Urothelium cell line (cell line): ENCODE data around the gene SPON1.
"Not testable (repeated sequence)": the region's sequence is repeated elsewhere in the genome, so short reads cannot be mapped to it uniquely, and the experiment has no call there.

ENCODE experiments used
- DNase-seq: peaks from one replicate; pipeline ENCODE4 v3.0.0; 2011; ENCODE audit warnings: low spot score, mixed read lengths
- FAIRE-seq: peaks from 2 replicates; lab custom pipeline; 2011; peaks lifted over from hg19 to GRCh38; lab: Jason Lieb, UNC

SPON1 gene

GRCh38 chr11:14112721-14113120 lies 150.2 kb downstream of the SPON1 start:
- FAIRE-seq = no peak

GRCh38 chr11:14114269-14114668 lies 151.7 kb downstream of the SPON1 start:
- no peak for FAIRE-seq
- DNase-seq = no peak

More at GRCh38 chr11:14112721-14113120, 150.2 kb downstream of the SPON1 start:
- no peak for DNase-seq

DNA sequence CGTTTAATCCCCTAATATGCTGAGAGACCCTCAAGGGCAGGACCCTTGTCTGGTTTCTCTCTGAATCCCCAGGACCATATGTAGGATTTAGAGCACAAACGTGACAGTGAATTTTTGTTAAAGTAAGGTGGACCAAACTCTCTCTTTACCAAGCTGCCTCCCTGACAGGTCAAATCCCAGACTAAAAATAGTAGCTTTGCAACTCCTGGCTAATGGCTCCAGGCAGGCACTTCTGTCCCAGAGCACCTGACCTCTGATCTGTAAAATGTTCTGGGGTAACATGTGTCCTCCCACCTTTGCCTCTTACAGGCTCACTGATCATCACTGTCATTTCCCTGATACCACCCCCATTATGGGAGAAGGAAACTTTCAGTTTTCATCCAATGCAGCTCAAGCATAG lies 152.3 kb downstream of the SPON1 start:
- DNase-seq = no peak
- no peak for FAIRE-seq

- FAIRE-seq (no peak), DNase-seq (no peak)
These were observed 155.1 kb downstream of the SPON1 start for GRCh38 chr11:14117632-14118031.

DNA sequence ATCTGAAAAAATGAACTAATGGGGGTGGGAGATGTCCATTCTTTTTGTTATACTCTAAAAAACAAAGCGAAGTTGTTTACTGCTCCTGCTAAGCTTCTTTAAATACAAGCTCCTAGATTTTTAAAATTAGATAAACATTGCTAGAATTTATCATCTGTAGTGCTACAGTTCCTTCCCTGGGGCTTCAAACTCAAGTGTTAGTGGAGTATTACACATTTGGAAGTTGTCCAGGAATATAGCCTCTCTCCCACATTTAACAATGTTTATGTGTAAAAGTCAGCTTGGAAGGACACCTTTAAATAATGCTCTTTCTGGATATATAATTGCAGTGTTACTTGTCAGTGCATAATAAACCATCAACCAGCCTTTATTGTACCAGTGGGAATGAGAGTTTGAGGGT lies 155.5 kb downstream of the SPON1 start:
- no peak for DNase-seq
- FAIRE-seq = no peak

- FAIRE-seq (no peak), DNase-seq (peak; percentile 20)
These were observed 156.8 kb downstream of the SPON1 start for GRCh38 chr11:14119357-14119756.

DNA sequence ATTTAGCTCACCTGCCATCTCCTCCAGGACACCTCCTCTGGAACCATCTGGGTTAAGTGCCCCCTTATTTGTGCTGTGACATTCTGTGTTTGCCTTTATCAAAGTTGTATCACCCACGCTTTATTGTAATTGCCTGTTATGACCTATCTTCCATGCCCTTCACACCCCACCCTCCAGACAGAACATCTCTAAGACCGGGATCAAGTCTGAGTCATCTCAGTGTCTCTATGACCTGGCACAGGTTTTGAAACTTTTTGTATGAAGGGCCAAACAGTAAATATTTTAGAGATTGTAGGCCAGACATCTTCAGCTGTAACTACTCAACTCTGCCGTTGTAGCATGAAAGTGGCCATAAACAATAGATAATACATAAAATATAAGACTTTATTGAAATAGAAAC lies 161.8 kb downstream of the SPON1 start:
- DNase-seq = peak; percentile 25
- FAIRE-seq = no peak

DNA sequence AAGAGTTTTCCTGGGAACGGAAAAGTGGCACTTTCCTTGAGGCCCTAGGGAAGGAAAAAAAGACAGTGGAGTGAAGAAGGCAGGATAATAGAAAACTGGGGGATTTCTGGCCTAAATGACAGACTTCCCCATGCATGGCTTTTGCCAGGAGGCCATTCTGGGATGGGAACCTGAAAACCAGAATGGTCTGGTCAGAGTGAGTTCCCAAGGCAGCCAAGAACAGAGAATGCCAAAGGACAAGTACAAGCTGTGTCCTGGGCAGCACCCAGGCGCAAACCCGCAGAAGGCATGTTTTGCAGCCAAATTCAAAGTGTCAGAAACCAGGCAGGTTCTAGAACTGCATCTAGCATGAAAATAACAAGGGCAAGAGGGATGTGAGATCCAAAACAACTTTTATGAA lies 162.4 kb downstream of the SPON1 start:
- FAIRE-seq (no peak), DNase-seq (no peak)

DNA sequence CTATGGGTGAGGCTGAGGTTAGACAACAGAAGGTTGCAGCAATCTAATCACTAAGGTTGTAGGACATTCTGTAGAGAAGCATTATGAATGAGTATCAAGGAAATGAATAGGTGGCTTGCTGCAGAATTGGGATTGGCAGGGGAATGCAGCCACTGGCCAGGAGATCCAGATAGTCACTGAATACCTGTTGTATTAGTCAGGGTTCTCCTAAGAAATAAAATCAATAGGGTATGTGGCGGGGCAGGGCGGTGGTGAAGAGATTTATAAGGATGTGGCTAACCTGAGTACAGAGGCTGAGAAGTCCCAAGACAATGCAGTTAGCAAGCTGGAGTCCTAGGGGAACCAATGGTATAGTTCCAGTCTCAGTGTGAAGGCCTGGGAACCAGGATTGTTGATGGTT lies 163.0 kb downstream of the SPON1 start:
- FAIRE-seq (no peak), DNase-seq (peak; percentile 63)

- DNase-seq (no peak), FAIRE-seq (no peak)
These were observed 165.2 kb downstream of the SPON1 start for GRCh38 chr11:14127679-14128078.

DNA sequence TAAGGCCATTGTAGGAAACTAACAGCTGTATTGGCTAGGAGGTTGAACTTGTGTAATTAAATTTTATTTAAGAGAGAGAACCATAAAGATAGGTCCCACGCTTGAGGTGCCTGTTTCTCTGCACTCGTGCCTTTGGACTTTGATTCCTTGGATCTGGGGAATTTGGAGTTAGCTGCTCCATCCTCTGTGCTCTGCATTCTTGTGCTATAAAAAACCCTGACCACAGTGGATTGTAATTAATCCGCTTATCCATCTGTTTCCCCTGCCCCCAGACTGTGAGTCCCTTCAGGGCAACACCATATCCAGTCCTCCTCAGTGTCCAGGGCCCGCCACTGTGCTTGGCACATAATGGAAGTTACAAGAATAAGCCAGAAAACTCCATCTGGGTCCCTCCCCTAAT lies 169.8 kb downstream of the SPON1 start:
- FAIRE-seq (no peak), DNase-seq (no peak)

GRCh38 chr11:14133381-14133780 lies 170.9 kb downstream of the SPON1 start:
- DNase-seq (no peak), FAIRE-seq (no peak)

DNA sequence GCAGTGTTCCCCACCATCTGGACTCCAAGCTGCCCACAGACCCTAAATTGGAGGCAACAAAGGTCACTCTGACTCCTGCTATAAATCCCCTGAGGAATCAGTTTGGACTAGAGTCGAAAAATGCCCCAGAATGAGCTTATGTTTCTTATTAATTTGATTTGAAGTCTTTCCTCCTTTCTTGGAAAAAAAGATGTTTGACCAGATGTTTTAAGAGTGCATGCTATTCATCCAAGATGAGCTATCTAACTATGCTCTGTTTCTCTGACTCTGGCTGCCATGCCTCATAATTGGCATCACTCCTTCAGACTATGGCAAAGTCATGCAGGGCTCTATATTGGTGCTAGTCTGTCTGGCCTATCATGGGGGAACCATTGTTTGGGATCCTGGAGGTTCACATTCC lies 174.0 kb downstream of the SPON1 start:
- FAIRE-seq = no peak
- DNase-seq = no peak

- FAIRE-seq (no peak), DNase-seq (no peak)
These were observed 174.8 kb downstream of the SPON1 start for GRCh38 chr11:14137284-14137683.

- DNase-seq = no peak
These were observed 178.5 kb downstream of the SPON1 start for GRCh38 chr11:14140991-14141390.

DNA sequence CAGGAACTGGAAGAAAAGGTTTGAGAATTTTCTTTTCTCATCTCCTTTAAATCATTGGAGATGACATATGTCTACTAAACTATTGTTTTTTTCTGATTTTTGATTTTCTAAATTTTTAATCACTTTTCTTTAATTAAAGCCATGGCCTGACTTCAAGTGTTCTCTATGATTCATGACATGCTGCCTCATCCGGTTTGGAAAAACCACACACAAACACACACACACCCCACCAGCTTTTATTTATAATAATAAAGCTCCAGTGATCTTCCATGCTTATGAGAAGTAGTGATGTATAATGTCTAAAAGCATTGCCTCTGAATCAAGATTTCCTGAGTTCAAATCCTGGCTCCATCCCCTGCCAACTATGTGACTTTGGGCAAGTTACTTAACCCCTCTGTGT lies 179.2 kb downstream of the SPON1 start:
- DNase-seq (no peak), FAIRE-seq (no peak)

More at GRCh38 chr11:14140991-14141390, 178.5 kb downstream of the SPON1 start:
- no peak for FAIRE-seq

- DNase-seq = no peak
These were observed 182.4 kb downstream of the SPON1 start for GRCh38 chr11:14144934-14145333.

DNA sequence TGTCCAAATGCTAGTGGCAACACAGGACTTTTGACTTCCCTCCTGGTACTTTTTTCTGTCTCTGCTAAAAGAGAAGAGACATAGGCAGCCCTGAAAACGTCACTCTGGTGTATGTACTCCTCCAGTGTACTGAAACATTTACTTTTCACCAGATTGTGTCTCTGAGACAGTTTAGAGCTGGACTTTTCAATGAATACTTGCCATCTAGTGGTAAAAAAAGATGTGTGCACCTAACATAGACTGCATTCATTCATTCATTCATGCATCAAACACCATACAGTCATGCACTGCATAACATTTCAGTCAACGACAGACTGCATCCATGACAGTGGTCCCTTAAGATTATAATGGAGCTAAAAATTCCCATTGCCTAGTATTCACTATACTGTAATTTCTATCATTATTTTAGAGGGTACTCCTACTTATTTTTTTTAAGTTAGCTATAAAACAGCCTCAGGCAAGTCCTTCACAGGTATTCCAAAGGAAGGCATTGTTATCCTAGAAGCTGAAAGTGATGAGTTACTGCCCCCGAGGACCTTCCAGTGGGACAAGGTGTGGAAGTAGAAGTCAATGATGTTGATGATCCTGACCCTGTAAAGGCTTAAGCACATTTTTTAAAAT lies 186.2 kb downstream of the SPON1 start:
- DNase-seq (peak; percentile 24), FAIRE-seq (peak; percentile 65)

More at GRCh38 chr11:14144934-14145333, 182.4 kb downstream of the SPON1 start:
- no peak for FAIRE-seq

DNA sequence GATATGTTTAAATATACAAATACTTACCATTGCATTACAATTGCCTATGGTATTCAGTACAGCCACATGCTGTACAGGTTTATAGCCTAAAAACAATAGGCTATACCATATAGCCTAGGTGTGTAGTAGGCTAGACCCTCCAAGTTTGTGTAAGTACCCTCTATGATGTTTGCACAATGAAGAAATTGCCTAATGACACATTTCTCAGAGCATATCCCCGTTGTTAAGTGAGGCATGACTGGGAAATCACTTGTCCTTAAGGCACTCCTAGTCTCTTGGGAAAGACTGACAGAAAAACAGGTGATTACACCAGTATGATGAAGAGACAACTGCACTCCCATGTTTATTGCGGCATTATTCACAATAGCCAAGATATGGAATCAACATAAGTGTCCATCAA lies 187.2 kb downstream of the SPON1 start:
- DNase-seq = no peak
- FAIRE-seq = no peak

DNA sequence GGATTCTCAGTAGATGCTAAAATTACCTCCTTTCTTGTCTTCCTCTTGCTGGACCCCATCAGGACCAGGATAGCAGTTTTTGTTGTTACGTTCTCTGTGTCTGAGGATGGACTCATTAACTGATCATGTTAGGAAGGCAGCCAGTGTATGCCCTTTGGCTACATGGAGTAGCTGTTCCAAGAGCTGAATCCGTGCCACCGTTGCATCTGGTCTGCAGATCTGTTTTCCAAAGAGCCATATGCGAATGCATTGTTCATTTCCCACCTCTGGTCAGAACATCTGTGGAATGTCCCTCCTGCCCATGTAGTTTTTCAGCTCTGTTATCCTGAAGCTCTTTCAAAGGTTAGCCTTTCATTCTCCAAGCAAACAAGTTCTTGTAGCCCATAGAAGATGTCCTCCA lies 188.4 kb downstream of the SPON1 start:
- FAIRE-seq = no peak
- DNase-seq = no peak

GRCh38 chr11:14154103-14154502 lies 191.6 kb downstream of the SPON1 start:
- not testable (repeated sequence) for FAIRE-seq, DNase-seq

- DNase-seq (no peak), FAIRE-seq (no peak)
These were observed 195.9 kb downstream of the SPON1 start for GRCh38 chr11:14158393-14158792.

- FAIRE-seq = no peak
These were observed 201.1 kb downstream of the SPON1 start for GRCh38 chr11:14163576-14163975.

More at GRCh38 chr11:14163576-14163975, 201.1 kb downstream of the SPON1 start:
- no peak for DNase-seq
